Dedifferentiated amniotic fluid mesenchymal stem cell (primary cell): ENCODE measurements around the gene FGFR1OP2.
"Not testable (repeated sequence)": the region's sequence is repeated elsewhere in the genome, so short reads cannot be mapped to it uniquely, and the experiment has no call there.

Experiments
- DNase-seq: peaks from one replicate; pipeline ENCODE4 v3.0.0-alpha.2; 2016; ENCODE audit errors: extremely low spot score

FGFR1OP2 gene

DNA sequence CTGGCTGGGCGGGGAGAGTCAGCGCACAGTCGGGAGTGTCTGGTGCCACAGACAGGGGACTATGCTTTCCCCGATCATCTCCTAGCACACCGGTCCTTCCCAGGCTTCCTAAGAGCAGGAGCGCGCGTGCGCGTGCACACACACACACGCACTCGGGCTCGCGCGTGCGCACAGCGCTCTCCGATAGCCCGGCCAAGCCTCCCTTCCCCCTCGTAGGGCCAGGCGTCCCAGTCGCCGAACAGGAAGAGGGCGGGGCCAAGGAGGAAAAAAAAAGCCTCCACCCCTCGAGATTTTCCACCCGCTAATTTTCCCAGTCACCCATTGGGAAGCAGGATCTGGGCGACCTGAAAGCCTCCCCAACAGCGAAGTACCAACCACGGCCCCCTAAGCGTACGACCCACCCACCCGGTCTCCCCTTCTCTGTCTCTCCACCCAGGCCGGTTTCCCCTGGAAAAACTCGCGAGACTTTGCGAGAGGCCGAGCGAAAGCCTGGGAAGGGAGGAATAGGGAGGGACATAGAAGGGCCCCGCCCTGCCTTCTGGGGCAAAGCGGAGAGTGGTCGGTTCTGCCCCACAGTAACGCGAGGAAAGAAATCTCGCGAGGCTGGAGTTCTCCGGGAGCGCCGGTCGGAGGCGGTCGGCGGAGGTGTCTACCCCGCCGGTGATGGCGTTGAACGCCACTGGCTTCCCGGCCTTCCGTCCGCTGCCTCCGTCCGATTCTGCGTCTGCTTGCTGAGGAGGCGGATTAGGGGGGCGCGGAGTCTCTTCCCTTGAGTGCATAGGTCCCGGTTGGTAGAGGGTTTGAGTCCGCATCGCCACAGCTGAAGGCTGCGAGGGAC is at the start of gene FGFR1OP2, which contains the start of gene INTS13:
TSS of gene FGFR1OP2 (plus strand) at position 608 of the 838 bp plus-strand sequence. CDS start 15,689 bp downstream, outside the sequence.
TSS of gene INTS13 (minus strand) at position 119 of the 838 bp plus-strand sequence. CDS start 1,178 bp downstream, outside the sequence.
- DNase-seq = peak; percentile 99

DNA sequence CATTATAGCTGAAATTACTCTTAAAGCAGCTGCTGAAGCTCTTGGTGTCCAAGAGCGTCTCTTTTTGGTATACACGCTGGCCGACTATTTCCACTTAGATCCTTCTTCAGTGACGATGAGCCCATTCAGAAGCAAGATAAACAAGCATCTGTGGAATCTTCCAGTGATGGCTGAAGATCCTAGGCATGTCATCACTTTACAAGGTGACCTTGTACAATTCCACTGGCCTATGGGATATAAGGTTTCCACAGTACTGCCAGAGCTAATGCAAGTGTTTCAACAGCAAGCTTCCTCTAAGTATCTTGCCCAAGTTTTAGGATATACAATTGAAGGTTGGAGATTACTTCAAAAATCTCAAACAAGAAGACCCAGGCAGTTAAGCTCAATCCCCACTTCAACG is 47.5 kb upstream of the FGFR1OP2 start:
- no peak for DNase-seq

DNA sequence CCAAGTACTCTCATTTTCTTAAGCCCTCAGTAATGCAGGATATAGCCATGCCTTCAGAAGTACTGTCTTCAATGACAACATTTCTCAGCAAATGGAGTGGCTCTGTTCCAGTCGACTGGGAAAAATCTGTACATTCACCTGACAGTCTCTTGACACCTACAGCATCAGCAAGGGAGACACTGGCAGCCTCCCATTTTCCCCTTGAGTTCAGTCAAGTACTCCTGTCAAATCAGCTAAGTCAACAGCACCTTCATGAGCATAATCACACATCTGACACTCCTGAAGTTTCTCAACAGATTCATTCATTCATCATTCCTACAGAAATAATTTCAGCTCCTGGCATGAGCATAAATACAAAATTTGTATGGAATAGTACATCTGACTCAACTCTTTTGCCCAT is 46.6 kb upstream of the FGFR1OP2 start:
- DNase-seq = no peak

DNA sequence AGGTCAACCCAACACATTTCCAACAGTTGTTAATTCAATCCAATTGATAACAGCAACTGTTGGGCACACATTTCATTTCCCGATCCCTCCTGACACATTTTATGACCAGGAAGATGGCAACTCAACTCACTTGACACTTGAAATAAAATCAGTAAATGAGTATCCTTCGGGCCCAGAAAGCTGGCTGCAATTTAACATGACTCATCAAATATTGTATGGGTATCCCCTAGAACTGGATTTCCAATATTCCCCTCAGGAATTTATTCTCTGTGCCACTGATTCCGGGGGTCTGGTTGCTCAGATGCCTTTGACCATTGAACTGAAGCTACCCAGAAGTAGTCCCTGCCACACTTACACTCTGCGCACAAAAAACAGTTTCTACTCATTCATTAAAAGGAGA is 42.6 kb upstream of the FGFR1OP2 start:
- no peak for DNase-seq

DNA sequence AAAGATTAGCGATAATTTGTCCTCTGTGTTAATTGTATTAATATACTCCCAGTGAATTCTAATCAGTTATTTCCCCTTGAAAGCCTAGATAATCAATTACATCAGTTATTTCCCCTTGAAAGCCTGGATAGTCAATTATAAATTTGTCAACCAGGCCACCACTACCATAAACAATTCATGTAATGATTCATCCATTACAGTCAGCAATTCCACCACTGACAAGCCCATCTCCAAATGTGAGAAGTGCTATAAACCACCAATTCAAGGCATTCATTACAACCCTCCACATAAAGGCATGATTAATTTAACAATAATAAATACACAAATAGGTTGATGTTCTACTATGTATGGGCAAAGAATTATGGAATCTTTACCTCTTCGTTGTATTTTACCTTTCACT is 41.4 kb upstream of the FGFR1OP2 start:
- DNase-seq = no peak

DNA sequence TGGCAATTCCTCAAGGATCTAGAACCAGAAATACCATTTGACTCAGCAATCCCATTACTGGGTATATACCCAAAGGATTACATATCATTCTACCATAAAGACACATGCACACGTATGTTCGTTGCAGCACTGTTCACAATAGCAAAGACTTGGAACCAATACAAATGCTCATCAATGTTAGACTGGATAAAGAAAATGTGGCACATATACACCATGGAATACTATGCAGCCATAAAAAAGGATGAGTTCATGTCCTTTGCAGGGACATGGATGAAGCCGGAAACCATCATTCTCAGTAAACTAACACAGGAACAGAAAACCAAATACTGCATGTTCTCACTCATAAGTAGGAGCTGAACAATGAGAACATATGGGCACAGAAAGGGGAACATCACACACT is 34.9 kb upstream of the FGFR1OP2 start:
- DNase-seq = not testable (repeated sequence)

DNA sequence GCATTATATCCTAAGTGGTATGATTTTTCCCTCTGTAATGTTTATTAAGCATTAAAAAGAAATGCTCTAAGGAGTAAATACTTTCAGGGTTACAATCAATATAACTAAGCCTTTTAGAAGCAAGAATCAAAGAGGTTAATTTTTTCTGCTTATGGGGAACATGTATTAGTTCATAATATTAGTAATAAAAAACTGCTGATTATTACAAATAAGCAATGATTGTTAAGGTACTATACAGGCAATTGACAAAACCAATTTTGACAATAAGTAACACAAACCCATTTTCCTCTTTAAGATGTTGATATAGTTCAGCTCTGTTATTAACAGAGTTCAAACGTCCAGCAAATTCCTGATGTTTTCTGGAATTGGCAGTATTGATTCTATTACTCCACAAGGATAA is 32.2 kb upstream of the FGFR1OP2 start:
- peak; percentile 9 for DNase-seq

DNA sequence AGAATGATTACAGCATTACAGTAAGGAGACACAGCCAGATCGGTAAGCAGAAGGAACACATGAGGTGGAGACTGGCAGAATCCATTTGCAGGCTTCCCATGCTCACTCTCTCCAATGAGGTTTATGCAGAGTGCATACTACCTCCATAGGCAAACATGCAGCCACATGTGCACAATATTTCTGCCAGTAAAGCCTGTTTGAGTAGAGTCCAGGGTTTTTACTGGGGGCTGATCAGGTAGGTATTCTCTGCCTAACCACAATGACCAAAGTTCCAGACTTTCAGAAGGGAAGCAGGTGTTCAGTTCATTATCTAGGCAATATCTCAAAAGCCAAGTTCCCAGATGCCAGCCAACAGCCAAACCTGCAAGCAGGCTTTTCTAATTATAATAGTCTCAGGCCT is 31.6 kb upstream of the FGFR1OP2 start:
- DNase-seq = no peak

DNA sequence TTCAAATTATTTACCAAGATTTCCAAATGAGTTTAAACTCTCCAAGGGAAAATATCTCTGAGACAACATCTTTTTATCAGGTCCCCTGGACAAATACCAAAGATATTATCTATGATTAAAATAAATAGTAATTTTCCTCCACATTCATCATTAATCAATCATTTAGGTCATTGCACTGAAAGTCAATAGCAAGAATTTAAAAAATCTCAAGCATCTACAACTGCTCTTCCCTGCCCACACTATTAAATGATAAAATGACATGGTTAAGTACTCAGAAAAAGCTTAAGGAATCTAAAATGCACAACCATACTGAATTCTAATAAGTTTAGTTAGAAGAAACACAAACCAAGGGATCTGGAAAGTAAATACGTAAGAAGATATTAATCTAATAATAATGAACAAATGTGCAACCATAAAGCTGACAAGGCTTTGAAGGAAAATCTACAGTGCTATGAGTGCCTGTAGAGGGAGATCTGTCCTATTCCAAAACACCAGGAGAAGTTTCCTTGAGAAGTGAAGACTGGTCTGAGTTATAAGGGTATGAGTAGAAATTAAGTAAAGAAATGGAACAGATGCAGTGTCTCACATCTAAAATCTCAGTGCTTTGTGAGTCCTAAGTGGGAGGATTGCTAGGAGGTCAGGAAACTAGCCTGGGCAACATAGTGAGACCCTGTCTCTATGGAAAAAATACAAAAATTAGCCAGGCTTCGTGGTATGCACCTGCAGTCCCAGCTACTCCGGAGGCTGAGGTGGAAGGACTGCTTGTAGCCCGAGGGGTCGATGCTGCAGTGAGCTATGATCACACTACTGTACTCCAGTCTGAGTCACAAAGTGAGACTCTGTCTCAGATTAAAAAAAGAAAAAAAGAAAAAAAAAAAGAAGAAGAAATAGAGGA is 19.7 kb upstream of the FGFR1OP2 start:
- DNase-seq = no peak

DNA sequence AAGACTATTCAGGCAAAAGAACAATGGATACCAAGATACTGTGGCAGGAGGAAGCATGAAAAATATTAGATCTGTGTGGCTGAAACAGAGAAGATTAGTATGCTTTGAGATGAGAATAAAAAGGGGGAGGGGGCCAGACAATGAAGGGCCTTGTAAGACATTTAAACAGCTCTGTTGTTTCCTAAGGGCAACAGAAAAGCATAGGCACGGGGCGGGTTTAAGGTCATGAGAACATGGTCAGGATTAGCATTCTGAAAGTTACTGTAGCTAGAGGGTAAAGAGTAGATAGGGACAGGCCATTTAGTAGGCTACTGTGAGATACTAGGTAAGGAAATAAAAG is 19.1 kb upstream of the FGFR1OP2 start:
- DNase-seq = no peak

DNA sequence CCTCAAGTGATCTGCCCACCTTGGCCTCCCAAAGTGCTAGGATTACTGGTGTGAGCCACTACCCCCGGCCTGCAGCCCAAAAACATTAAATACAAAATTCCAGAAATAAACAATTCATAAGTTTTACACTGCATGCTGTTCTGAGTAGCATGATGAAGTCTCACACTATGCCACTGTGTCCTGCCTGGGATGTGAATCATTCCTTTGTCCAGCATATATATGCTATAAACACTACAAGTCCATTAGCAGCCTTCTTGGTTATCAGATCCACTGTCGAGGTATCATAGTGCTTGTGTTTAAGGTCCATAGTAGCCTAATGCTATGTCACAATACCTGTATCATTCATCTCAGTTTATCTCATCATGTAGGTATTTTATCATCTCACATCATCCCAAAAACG is 16.4 kb upstream of the FGFR1OP2 start:
- DNase-seq = no peak

DNA sequence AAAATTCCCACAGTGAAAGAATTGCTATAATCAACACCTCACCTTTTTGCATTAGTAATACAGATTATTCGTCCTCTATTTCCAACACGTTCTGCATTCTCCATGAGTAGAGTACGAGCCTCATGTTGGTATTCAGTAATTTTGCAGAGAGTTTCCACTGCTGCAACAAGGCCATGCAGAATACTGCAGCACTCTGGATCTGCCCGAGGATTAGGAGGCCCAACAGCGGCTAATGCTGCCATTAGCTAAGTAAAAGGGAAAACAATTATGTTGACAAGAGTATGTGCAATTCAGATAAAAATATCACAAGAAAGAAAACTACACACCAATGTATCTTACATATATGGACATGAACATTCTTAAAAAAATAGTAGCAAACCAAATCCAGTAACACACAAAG is 9.6 kb upstream of the FGFR1OP2 start:
- DNase-seq = no peak

DNA sequence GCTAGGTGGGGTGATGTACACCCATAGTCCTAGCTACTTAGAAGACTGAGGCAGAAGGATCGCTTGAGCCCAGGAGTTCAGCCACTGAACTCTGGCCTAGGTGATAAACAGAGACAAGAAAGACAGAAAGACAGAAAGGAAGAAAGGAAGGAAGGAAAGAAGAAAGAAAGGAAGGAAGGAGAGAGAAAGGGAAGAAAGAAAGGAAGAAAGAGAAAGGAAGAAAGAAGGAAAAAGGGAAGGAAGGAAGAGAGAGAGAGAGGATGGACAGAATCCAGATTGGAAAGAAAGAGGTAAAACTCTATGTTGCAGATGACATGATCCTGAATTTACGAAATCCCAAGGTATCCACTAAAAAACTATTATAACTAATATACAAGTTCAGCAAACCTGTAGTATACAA is 8.7 kb upstream of the FGFR1OP2 start:
- no peak for DNase-seq

DNA sequence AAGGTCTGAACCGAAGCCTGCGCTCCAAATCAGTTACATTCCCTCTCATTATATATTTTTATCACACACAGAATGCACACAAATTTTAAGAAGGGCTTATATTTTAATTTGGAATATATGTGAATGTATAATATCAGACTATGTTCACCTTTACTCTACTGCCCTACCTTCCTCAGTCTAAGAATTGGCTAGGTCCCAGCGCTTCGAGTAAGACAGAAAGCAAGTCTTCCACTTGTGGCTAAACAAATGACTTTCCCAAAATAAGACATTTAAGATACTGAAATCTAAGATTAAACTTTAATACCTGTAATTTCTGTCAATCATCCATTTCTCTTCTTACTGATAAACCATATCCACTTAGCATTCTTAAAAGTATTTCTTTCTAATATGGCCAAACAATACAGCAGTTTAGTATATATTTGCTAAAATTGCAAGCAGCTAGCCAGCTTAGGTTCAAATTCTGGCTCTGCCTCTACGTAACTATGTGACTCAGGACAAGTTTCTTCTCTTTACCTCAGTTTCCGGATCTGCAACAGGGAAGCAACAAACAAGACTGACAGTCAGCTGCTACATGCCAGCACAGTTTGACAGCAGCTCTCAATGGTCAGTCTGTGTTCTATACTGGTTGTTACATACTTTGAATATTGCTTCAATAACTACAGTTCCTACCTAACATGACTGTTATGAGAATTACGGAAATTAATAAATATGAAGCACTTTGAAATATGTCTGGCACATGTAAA is 2.5 kb upstream of the FGFR1OP2 start:
- no peak for DNase-seq

DNA sequence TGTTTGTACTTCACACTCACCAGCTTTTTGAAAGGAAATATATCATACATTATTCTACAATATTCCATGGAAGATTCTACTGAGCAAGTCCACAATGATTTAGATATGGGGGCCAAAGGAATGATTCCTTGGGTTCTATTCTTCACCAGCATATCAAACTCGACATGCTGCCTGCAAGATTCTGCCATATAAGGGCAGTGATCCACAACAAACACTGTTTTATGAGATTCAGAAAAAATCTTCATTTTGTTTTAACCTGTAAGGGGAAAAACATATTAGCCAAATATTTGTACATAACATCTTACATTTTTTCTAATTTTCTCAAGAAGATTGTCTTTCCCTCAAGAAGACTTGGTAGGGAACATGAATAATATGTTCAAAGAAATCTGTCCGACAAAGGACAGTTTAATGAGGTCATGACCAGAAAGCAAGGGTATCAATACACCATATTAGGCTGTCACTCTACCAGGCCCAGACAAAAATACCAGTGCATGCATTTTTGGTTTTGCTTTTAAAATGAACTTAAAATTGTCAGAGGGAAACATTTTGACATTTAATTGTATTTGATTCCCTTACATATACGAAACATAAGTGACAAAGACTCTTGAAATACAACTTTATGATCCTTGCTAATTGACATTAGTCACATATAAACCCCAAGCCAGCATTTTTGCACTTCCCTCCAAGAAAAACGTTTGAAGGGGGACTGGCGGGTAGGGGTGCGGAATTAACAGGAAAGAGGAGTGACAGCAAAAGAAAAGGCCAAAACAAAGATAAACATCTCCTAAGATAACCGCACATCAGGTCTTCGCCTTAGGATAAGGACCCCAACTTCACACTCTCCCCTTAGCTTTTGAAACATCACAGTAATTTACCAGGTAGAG is 1.5 kb upstream of the FGFR1OP2 start:
- DNase-seq = no peak

DNA sequence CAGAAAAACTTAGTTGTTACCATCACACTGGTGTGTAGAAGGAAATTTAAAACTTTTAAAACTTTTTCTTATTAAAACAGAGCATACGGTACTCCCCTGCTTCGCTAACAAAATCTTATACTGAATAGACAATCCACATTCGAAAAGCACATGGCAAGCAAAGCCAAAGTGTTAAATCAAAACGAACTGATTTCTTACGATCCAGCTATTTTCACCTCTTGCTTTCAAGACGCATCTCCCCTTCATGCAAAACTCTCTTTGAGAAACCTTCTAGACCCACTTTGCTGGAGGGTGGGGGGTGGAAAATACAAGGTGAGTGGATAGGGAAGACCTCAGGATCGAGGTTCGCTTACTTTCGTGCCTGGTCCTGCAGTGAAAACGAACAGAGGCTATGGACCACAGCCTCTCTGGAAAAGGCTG is 817 bp upstream of the FGFR1OP2 start:
- DNase-seq = no peak

DNA sequence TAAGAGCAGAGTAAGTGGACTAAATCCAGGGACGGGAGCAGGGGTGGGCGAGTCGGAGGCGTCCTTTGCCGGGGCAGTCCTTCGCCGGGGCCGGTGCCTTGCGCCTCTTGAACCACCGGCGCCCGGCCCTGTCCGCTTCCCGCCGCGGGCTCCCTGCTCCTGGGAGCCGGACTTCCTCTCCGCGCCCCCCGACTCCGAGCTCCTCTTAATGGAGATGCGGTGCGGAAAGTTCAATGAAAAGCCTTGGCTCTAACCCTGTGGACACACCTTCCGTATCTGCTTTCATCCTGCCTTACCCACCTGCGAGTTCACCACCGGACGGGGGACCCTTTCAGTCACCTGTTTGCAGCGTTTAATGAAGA is 412 bp downstream of the FGFR1OP2 start:
- DNase-seq = no peak

DNA sequence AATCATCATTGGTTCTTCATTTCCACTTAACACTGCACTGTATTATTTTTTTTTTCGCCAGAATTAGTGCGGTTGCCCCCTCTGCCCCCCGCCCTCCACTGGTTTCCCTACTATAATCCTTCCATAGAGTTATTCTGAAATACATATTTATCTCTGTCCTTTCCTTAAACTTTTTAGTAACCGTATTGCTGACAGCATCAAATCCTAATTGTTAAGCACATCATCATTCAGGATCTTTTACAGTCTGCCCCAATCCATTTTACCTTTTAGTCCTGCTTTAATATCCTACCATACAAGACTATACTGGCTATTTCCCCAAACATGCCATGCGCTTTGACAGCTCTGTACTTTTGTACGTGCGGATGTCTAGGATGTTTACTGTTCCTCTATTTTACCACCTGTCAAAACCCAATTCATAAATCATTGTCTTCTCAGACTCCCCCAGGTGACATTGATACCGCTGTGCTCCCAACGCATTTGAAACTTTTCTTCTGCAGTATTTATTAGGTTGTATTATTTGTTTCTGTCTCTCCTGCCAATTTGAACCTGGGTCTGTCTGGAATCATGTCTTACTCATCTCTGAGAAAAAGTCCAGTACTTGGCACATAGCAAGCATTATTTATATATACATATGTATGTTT is 1.0 kb downstream of the FGFR1OP2 start:
- no peak for DNase-seq

DNA sequence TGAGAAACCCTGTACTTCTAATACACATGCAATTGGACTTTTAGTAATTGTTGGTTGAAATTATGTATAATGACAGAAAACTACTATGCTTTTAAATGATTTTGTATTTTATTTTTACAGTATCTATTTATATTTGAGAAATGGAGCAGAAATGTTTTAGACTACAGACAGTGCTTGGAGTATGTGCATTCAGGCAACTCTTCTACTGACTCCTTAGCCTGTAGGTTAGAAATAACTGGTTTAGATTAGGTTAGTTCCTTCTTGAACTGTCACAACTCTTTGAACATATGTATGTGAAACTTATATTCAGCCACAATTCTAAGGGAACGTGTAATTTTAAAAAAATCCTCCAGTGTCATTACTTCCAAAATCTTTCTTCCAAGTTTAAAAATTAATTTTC is 1.7 kb downstream of the FGFR1OP2 start:
- no peak for DNase-seq

DNA sequence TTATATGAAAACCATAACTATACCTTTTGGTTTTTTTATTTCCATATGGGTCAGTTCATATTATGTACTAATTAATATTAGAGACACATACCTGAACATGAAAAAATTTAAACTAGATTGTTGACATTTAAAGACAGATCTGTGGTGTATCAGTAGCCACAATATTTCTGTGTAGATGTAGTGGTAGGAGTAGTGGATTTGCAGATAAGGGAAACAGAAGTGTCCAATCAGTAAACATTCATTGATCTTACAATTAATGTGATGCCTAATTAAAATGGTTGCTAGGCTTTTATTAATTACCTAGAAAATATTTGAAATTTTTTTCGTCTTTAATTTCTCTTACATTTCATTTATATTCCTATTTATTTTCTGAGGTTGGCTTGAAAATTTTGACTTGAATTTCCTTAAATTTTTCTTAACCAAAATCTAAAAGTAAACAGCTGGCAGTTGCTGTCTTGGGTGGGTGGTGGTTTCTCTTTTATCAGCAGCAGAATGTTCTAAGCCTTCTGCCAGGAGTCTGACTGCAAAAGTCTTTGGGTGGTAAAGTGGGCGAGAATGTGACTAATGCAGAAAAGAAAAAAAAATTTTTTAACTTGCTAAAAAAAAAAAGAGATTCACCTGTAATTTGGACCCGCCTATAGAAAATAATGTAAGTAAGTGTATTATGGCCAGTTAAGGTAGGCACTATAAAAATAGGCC is 2.4 kb downstream of the FGFR1OP2 start:
- DNase-seq = no peak
